ENCODE data around the gene KANTR.

The KANTR gene

DNA sequence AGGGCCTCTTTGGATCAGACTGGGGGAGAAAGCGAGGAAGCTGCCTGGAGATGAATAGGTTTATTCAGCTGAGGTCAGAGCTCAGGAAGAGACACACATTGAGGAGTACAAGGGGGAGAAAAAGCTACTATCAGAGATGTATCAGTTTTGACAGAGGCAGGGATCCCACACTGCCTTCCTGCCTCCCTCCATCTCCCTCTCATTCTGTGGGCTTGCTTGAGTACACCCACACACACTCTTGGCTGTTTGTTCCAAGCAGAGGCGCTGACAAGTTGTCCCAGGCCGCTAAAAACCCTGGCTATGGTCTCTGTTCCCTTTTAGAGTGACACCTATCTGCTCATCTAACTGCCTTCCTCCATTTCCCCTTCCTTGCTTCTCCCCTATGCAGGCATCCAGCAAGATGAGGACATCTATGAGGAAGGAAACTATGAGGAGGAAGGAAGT lies 6.5 kb upstream of the KANTR start:
- ChIA-PET POLR2A (interaction anchor here (1.0 to 2.2 kb wide), 2 partner anchors 9 to 15 kb away, joined by 4 to 15 read pairs; no protein-coding TSS in a partner anchor), CTCF (interaction anchor here (5.3 kb wide), 1 partner anchor 16 kb away, joined by 52 read pairs; no protein-coding TSS in a partner anchor)
- Histone ChIP-seq H3K36me3 (ENCODE audit: control insufficient read depth in 4 of 4, insufficient read depth in 4 of 4, low read length in 3 of 4) (peaks cover 2 to 16% (median 10%) of the 10 kb centered on the region in 4 experiments), H3K4me3 (ENCODE audit: control insufficient read depth in 1 of 7, extremely low read depth in 1 of 7, insufficient read depth in 4 of 7, low read depth in 2 of 7, low read length in 6 of 7) (no peak overlapping the region), H3K9me3 (ENCODE audit: control extremely low read depth in 1 of 5, control insufficient read depth in 4 of 5, insufficient read depth in 2 of 5, low read depth in 1 of 5, low read length in 4 of 5) (no peaks in the 10 kb centered on the region), H3K27me3 (replicated peaks in 2 of 5; ENCODE audit: control insufficient read depth in 4 of 5, insufficient read depth in 5 of 5, low read length in 4 of 5) (peaks cover 0 to 32% (median 0%) of the 10 kb centered on the region in 5 experiments), H3K4me1 (ENCODE audit: control extremely low read depth in 1 of 4, control insufficient read depth in 4 of 4, insufficient read depth in 4 of 4, low read length in 3 of 4) (peaks cover 2 to 16% (median 10%) of the 10 kb centered on the region in 4 experiments), H3K27ac (ENCODE audit: insufficient read depth in 1 of 2, low read depth in 1 of 2, low read length in 2 of 2, poor library complexity in 1 of 2, severe bottlenecking in 2 of 2) (no peak overlapping the region)
- WGBS (ENCODE audit: insufficient coverage): 81% methylated on average over 3 of the region's 3 CpGs
- DNase-seq: peak in 1 of 3 donors; percentile 34

GRCh38 chrX:53088136-53088974 lies 5.6 kb upstream of the KANTR start:
- H3K27me3 ChIP-seq (replicated peaks in 2 of 5; ENCODE audit: control insufficient read depth in 4 of 5, insufficient read depth in 5 of 5, low read length in 4 of 5): peaks cover 0 to 31% (median 0%) of the 10 kb centered on the region in 5 experiments
- H3K4me3 ChIP-seq (ENCODE audit: control insufficient read depth in 1 of 7, extremely low read depth in 1 of 7, insufficient read depth in 4 of 7, low read depth in 2 of 7, low read length in 6 of 7): peak overlapping the region in 6 of 7 experiments; percentile 31 to 84 (median 68)
- H3K9me3 ChIP-seq (ENCODE audit: control extremely low read depth in 1 of 5, control insufficient read depth in 4 of 5, insufficient read depth in 2 of 5, low read depth in 1 of 5, low read length in 4 of 5): no peaks in the 10 kb centered on the region
- H3K27ac ChIP-seq (ENCODE audit: insufficient read depth in 1 of 2, low read depth in 1 of 2, low read length in 2 of 2, poor library complexity in 1 of 2, severe bottlenecking in 2 of 2): peak overlapping the region in 1 of 2 experiments; percentile 57
- DNase-seq: peak; percentile 81 to 91 (median 91)
- peaks cover 0 to 13% (median 5%) of the 10 kb centered on the region in 4 experiments for H3K4me1 ChIP-seq (ENCODE audit: control extremely low read depth in 1 of 4, control insufficient read depth in 4 of 4, insufficient read depth in 4 of 4, low read length in 3 of 4)
- POLR2A ChIA-PET: interaction anchor here (2.2 kb wide), 1 partner anchor 16 kb away, joined by 15 read pairs; no protein-coding TSS in a partner anchor
- peaks cover 2 to 16% (median 10%) of the 10 kb centered on the region in 4 experiments for H3K36me3 ChIP-seq (ENCODE audit: control insufficient read depth in 4 of 4, insufficient read depth in 4 of 4, low read length in 3 of 4)
- CTCF ChIA-PET: interaction anchor here (5.3 kb wide), 1 partner anchor 17 kb away, joined by 52 read pairs; no protein-coding TSS in a partner anchor
- WGBS (ENCODE audit: insufficient coverage): 46% methylated on average over 47 of the region's 51 CpGs

GRCh38 chrX:53089224-53089842 lies 4.6 kb upstream of the KANTR start:
- H3K4me1 ChIP-seq (ENCODE audit: control extremely low read depth in 1 of 4, control insufficient read depth in 4 of 4, insufficient read depth in 4 of 4, low read length in 3 of 4): peaks cover 0 to 13% (median 5%) of the 10 kb centered on the region in 4 experiments

DNA sequence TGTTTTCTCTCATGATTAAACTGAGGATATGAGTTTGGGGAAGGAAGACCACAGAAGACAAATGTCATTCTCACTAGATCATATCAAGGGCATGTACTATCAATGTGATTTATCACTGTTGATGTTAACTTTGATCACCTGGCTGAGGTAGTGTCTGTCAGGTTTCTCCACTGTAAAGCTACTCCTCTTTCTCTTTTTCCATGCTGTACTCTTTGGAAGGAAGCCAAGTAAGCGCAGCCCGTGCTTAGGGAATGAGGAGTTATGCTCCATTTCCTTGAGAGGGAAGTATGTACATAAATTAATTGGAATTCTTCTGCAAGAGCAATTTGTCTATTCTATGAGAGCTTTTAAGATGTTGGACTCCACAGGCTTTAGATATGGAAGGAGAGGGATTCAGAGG lies 4.0 kb upstream of the KANTR start:
- POLR2A ChIA-PET: no interaction called here
- CTCF ChIA-PET: interaction anchor here (1.2 to 5.3 kb wide), 2 partner anchors 14 to 18 kb away, joined by 3 to 52 read pairs; no protein-coding TSS in a partner anchor
- no peak overlapping the region for H3K4me3 ChIP-seq (ENCODE audit: control insufficient read depth in 1 of 7, extremely low read depth in 1 of 7, insufficient read depth in 4 of 7, low read depth in 2 of 7, low read length in 6 of 7)
- peaks cover 0 to 44% (median 0%) of the 10 kb centered on the region in 5 experiments for H3K27me3 ChIP-seq (replicated peaks in 2 of 5; ENCODE audit: control insufficient read depth in 4 of 5, insufficient read depth in 5 of 5, low read length in 4 of 5)
- H3K27ac ChIP-seq (ENCODE audit: insufficient read depth in 1 of 2, low read depth in 1 of 2, low read length in 2 of 2, poor library complexity in 1 of 2, severe bottlenecking in 2 of 2): no peak overlapping the region
- H3K36me3 ChIP-seq (ENCODE audit: control insufficient read depth in 4 of 4, insufficient read depth in 4 of 4, low read length in 3 of 4): peaks cover 0 to 16% (median 6%) of the 10 kb centered on the region in 4 experiments
- no peaks in the 10 kb centered on the region for H3K9me3 ChIP-seq (ENCODE audit: control extremely low read depth in 1 of 5, control insufficient read depth in 4 of 5, insufficient read depth in 2 of 5, low read depth in 1 of 5, low read length in 4 of 5)
- no peak for DNase-seq
- peaks cover 5 to 18% (median 8%) of the 10 kb centered on the region in 4 experiments for H3K4me1 ChIP-seq (ENCODE audit: control extremely low read depth in 1 of 4, control insufficient read depth in 4 of 4, insufficient read depth in 4 of 4, low read length in 3 of 4)
- 100% methylated on average over 2 of the region's 2 CpGs for WGBS (ENCODE audit: insufficient coverage)

More at GRCh38 chrX:53089224-53089842, 4.6 kb upstream of the KANTR start:
- no peaks in the 10 kb centered on the region for H3K9me3 ChIP-seq (ENCODE audit: control extremely low read depth in 1 of 5, control insufficient read depth in 4 of 5, insufficient read depth in 2 of 5, low read depth in 1 of 5, low read length in 4 of 5)
- ChIA-PET CTCF (interaction anchor here (1.2 to 5.3 kb wide), 2 partner anchors 13 to 18 kb away, joined by 3 to 52 read pairs; no protein-coding TSS in a partner anchor), POLR2A (no interaction called here)
- peaks cover 0 to 39% (median 0%) of the 10 kb centered on the region in 5 experiments for H3K27me3 ChIP-seq (replicated peaks in 2 of 5; ENCODE audit: control insufficient read depth in 4 of 5, insufficient read depth in 5 of 5, low read length in 4 of 5)
- DNase-seq: peak; percentile 58 to 78 (median 77)
- peak overlapping the region in 1 of 2 experiments; percentile 57 for H3K27ac ChIP-seq (ENCODE audit: insufficient read depth in 1 of 2, low read depth in 1 of 2, low read length in 2 of 2, poor library complexity in 1 of 2, severe bottlenecking in 2 of 2)
- 24% methylated on average over 4 of the region's 11 CpGs for WGBS (ENCODE audit: insufficient coverage)
- H3K4me3 ChIP-seq (ENCODE audit: control insufficient read depth in 1 of 7, extremely low read depth in 1 of 7, insufficient read depth in 4 of 7, low read depth in 2 of 7, low read length in 6 of 7): peak overlapping the region in 5 of 7 experiments; percentile 58 to 84 (median 71)
- H3K36me3 ChIP-seq (ENCODE audit: control insufficient read depth in 4 of 4, insufficient read depth in 4 of 4, low read length in 3 of 4): peaks cover 2 to 16% (median 10%) of the 10 kb centered on the region in 4 experiments

DNA sequence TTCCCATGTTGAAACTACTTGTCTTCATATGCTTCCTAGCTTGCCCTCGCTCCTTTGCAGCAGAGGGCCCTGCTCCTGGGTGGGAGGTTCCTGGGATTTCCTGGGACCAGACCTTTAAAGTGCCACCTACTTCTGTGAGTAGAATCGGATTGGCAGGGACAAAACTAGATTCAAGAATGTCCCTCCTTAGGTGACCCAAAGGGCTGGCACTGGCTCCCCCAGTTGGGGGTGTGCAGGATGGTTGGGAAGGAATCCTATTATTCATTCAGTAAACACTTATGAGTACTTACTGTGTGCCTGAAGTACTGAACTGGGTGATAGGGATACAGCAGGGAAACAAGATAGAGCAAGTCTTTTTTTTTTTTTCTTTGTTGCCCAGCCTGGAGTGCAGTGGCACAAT lies 2.6 kb upstream of the KANTR start:
- Histone ChIP-seq H3K27ac (ENCODE audit: insufficient read depth in 1 of 2, low read depth in 1 of 2, low read length in 2 of 2, poor library complexity in 1 of 2, severe bottlenecking in 2 of 2) (no peak overlapping the region), H3K36me3 (ENCODE audit: control insufficient read depth in 4 of 4, insufficient read depth in 4 of 4, low read length in 3 of 4) (peaks cover 0 to 5% (median 0%) of the 10 kb centered on the region in 4 experiments), H3K27me3 (replicated peaks in 2 of 5; ENCODE audit: control insufficient read depth in 4 of 5, insufficient read depth in 5 of 5, low read length in 4 of 5) (peaks cover 0 to 35% (median 0%) of the 10 kb centered on the region in 5 experiments), H3K4me3 (ENCODE audit: control insufficient read depth in 1 of 7, extremely low read depth in 1 of 7, insufficient read depth in 4 of 7, low read depth in 2 of 7, low read length in 6 of 7) (no peak overlapping the region), H3K4me1 (ENCODE audit: control extremely low read depth in 1 of 4, control insufficient read depth in 4 of 4, insufficient read depth in 4 of 4, low read length in 3 of 4) (peaks cover 6 to 22% (median 10%) of the 10 kb centered on the region in 4 experiments), H3K9me3 (ENCODE audit: control extremely low read depth in 1 of 5, control insufficient read depth in 4 of 5, insufficient read depth in 2 of 5, low read depth in 1 of 5, low read length in 4 of 5) (no peaks in the 10 kb centered on the region)
- ChIA-PET CTCF (interaction anchor here (5.3 kb wide), 1 partner anchor 20 kb away, joined by 52 read pairs; no protein-coding TSS in a partner anchor), POLR2A (no interaction called here)
- 86% methylated on average over 1 of the region's 2 CpGs for WGBS (ENCODE audit: insufficient coverage)
- DNase-seq: no peak

DNA sequence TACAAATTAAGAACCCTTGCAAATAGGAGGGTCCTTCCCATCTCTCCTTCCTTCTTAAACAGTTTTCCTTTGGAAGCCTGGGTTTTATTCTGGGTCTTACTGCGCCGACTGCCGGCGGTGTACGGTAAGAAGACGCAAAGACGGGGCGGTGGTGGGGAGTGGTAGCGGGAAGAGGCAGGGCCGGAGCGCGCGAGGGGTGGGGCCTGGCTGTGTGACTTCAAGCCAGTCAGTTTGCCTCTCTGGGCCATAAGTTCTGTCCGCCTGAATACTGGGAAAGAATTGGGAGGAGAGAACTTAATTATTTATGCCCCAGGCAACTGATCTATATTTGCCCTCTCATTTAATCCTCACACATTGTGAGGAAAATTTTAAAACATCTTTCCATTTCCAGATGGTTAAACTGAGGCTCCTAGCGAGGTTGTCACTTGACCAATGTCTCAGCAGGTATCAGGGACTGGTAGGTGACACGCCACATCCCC lies 726 bp upstream of the KANTR start:
- peak; percentile 68 to 80 (median 79) for DNase-seq

More for the DNA sequence above, 726 bp upstream of the KANTR start:
- Histone ChIP-seq H3K27me3 (replicated peaks in 2 of 5; ENCODE audit: control insufficient read depth in 4 of 5, insufficient read depth in 5 of 5, low read length in 4 of 5) (peaks cover 0 to 33% (median 0%) of the 10 kb centered on the region in 5 experiments), H3K36me3 (ENCODE audit: control insufficient read depth in 4 of 4, insufficient read depth in 4 of 4, low read length in 3 of 4) (no peaks in the 10 kb centered on the region), H3K9me3 (ENCODE audit: control extremely low read depth in 1 of 5, control insufficient read depth in 4 of 5, insufficient read depth in 2 of 5, low read depth in 1 of 5, low read length in 4 of 5) (no peaks in the 10 kb centered on the region), H3K4me1 (ENCODE audit: control extremely low read depth in 1 of 4, control insufficient read depth in 4 of 4, insufficient read depth in 4 of 4, low read length in 3 of 4) (peaks cover 6 to 20% (median 10%) of the 10 kb centered on the region in 4 experiments), H3K27ac (ENCODE audit: insufficient read depth in 1 of 2, low read depth in 1 of 2, low read length in 2 of 2, poor library complexity in 1 of 2, severe bottlenecking in 2 of 2) (peak overlapping the region in 1 of 2 experiments; percentile 64), H3K4me3 (ENCODE audit: control insufficient read depth in 1 of 7, extremely low read depth in 1 of 7, insufficient read depth in 4 of 7, low read depth in 2 of 7, low read length in 6 of 7) (peak overlapping the region in 6 of 7 experiments; percentile 70 to 89 (median 72))
- POLR2A ChIA-PET: no interaction called here
- CTCF ChIA-PET: no interaction called here
- 29% methylated on average over 3 of the region's 16 CpGs for WGBS (ENCODE audit: insufficient coverage)
